Measurements from ENCODE around the gene BSND. TPM values are rescaled to one million over a fixed set of nuclear protein-coding genes. Genes with fewer than 3 reads are reported as not detected.

The BSND gene
- total RNA-seq, 1 donor from 2014 or later, result not detected

GRCh38 chr1:55040933-55041494 lies 42.3 kb downstream of the BSND start:
- Mint-ChIP-seq H3K9me3 (ENCODE audit: low read depth) (no peaks in the 10 kb centered on the region), H3K4me1 (ENCODE audit: low read depth) (peaks cover 22% of the 10 kb centered on the region), H3K4me3 (ENCODE audit: unreplicated experiment) (no peak overlapping the region), H3K27ac (ENCODE audit: unreplicated experiment) (no peak overlapping the region), H3K27me3 (ENCODE audit: low read depth) (peaks cover 42% of the 10 kb centered on the region), H3K36me3 (ENCODE audit: low read depth) (no peaks in the 10 kb centered on the region)
- no peak for DNase-seq (ENCODE audit: low spot score)
- TF ChIP-seq, protein P1, sequence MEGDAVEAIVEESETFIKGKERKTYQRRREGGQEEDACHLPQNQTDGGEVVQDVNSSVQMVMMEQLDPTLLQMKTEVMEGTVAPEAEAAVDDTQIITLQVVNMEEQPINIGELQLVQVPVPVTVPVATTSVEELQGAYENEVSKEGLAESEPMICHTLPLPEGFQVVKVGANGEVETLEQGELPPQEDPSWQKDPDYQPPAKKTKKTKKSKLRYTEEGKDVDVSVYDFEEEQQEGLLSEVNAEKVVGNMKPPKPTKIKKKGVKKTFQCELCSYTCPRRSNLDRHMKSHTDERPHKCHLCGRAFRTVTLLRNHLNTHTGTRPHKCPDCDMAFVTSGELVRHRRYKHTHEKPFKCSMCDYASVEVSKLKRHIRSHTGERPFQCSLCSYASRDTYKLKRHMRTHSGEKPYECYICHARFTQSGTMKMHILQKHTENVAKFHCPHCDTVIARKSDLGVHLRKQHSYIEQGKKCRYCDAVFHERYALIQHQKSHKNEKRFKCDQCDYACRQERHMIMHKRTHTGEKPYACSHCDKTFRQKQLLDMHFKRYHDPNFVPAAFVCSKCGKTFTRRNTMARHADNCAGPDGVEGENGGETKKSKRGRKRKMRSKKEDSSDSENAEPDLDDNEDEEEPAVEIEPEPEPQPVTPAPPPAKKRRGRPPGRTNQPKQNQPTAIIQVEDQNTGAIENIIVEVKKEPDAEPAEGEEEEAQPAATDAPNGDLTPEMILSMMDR (IDR thresholded peaks at IDR 0.05), result no peak

- no peak for DNase-seq (ENCODE audit: low spot score)
- H3K4me1 Mint-ChIP-seq (ENCODE audit: low read depth), result peaks cover 22% of the 10 kb centered on the region
- no peaks in the 10 kb centered on the region for H3K9me3 Mint-ChIP-seq (ENCODE audit: low read depth)
- no peak overlapping the region for H3K4me3 Mint-ChIP-seq (ENCODE audit: unreplicated experiment)
- TF ChIP-seq, protein P1 (IDR thresholded peaks at IDR 0.05), result no peak
- no peak overlapping the region for H3K27ac Mint-ChIP-seq (ENCODE audit: unreplicated experiment)
- no peaks in the 10 kb centered on the region for H3K36me3 Mint-ChIP-seq (ENCODE audit: low read depth)
- H3K27me3 Mint-ChIP-seq (ENCODE audit: low read depth), result peaks cover 38% of the 10 kb centered on the region
These were observed 42.9 kb downstream of the BSND start for GRCh38 chr1:55041613-55042012.

DNA sequence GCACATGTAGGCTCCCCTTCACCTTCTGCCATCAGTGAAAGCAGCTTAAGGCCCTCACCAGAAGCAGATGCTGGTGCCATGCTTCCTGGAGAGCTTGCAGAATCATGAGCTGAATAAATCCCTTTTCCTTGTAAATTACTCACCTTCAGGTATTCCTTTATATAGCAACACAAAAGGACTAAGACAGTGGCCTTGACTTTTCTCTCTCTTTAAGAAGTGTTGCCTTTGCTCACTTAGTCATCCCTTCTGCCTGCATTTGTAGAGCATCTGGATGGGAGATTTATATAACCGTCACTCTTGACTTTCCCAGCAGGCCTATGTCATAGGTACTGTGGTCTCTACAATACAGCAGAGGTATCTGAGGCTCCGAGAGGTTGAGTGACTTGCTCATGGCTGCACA lies 44.3 kb downstream of the BSND start:
- DNase-seq (ENCODE audit: low spot score), result no peak
- Mint-ChIP-seq H3K27ac (ENCODE audit: unreplicated experiment) (no peak overlapping the region), H3K4me3 (ENCODE audit: unreplicated experiment) (no peak overlapping the region), H3K27me3 (ENCODE audit: low read depth) (peaks cover 35% of the 10 kb centered on the region), H3K9me3 (ENCODE audit: low read depth) (no peaks in the 10 kb centered on the region), H3K36me3 (ENCODE audit: low read depth) (no peaks in the 10 kb centered on the region), H3K4me1 (ENCODE audit: low read depth) (peaks cover 22% of the 10 kb centered on the region)
- TF ChIP-seq, protein P1 (IDR thresholded peaks at IDR 0.05), result no peak

DNA sequence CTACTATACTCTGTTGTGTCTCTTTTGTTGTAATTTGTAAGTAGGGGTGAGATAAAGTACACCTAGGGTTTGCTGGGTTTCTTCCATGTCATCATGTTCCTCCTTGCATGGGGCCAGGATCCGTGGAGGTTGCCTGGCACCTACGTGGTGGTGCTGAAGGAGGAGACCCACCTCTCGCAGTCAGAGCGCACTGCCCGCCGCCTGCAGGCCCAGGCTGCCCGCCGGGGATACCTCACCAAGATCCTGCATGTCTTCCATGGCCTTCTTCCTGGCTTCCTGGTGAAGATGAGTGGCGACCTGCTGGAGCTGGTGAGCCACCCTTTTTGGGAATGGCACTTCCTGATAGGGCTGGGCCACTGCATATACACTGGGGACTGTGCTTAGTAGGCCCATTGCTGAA lies 45.0 kb downstream of the BSND start:
- Mint-ChIP-seq H3K9me3 (ENCODE audit: low read depth) (no peaks in the 10 kb centered on the region), H3K27ac (ENCODE audit: unreplicated experiment) (no peak overlapping the region), H3K4me1 (ENCODE audit: low read depth) (peaks cover 22% of the 10 kb centered on the region), H3K27me3 (ENCODE audit: low read depth) (peaks cover 30% of the 10 kb centered on the region), H3K36me3 (ENCODE audit: low read depth) (no peaks in the 10 kb centered on the region), H3K4me3 (ENCODE audit: unreplicated experiment) (no peak overlapping the region)
- TF ChIP-seq, protein P1 (IDR thresholded peaks at IDR 0.05), result no peak
- DNase-seq (ENCODE audit: low spot score), result peak; percentile 59

GRCh38 chr1:55044617-55045397 lies 46.1 kb downstream of the BSND start:
- DNase-seq (ENCODE audit: low spot score), result peak; percentile 70
- no peaks in the 10 kb centered on the region for H3K36me3 Mint-ChIP-seq (ENCODE audit: low read depth)
- no peak overlapping the region for H3K4me3 Mint-ChIP-seq (ENCODE audit: unreplicated experiment)
- peaks cover 13% of the 10 kb centered on the region for H3K4me1 Mint-ChIP-seq (ENCODE audit: low read depth)
- TF ChIP-seq, protein P1 (IDR thresholded peaks at IDR 0.05), result no peak
- no peaks in the 10 kb centered on the region for H3K9me3 Mint-ChIP-seq (ENCODE audit: low read depth)
- no peak overlapping the region for H3K27ac Mint-ChIP-seq (ENCODE audit: unreplicated experiment)
- H3K27me3 Mint-ChIP-seq (ENCODE audit: low read depth), result peaks cover 23% of the 10 kb centered on the region

Measured in chondrocyte (in vitro differentiated cells).